ENCODE results near the gene SCAMP2. TPM values are rescaled to one million over a fixed set of nuclear protein-coding genes. Genes with fewer than 3 reads are reported as not detected.

SCAMP2 gene
- total and polyA plus RNA-seq, 4 experiments from 2014 or later, result 132 to 179 (median 145) TPM

DNA sequence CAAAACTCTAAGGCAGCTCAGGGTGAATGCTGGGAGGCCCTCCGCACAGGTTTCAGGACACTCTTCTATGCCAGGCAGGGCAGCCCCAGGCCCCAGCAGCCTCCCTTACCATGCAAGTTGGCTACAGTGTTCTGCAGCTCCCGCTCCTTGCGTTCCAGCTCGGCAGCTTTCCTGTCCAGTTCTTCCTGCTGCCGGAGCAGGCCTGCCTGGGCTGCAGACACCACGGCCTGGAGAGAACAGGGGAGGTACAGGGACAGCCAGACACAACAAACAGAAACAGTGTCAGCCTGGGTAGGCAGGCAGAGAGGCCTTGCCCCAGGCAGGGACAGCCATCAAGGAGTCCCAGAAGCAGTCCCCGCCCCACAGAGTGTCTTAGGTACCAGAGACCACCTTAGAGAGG is 21.2 kb downstream of the SCAMP2 start:
- Mint-ChIP-seq H3K36me3 (peaks cover 30 to 64% of the 10 kb centered on the region in 2 donors), H3K27ac (peak overlapping the region in 2 of 7 donors; percentile 24 to 57)

GRCh38 chr15:74850393-74850792 is 22.8 kb downstream of the SCAMP2 start:
- Mint-ChIP-seq H3K4me1 (peaks cover 8 to 17% (median 13%) of the 10 kb centered on the region in 4 donors), H3K4me3 (no peak overlapping the region), H3K27ac (peak overlapping the region in 3 of 7 donors; percentile 6 to 35 (median 24)), H3K27me3 (no peaks in the 10 kb centered on the region), H3K9me3 (no peaks in the 10 kb centered on the region), H3K36me3 (peaks cover 33 to 62% of the 10 kb centered on the region in 2 donors)
- no peak for DNase-seq
- Histone ChIP-seq H3K27ac (ENCODE audit: low read depth, low read length) (no peak overlapping the region), H3K4me3 (ENCODE audit: low read length in 2 of 2) (no peak overlapping the region), H3K4me1 (ENCODE audit: insufficient read depth, low read length) (peaks cover 10% of the 10 kb centered on the region), H3K27me3 (ENCODE audit: insufficient read depth, low read length) (no peaks in the 10 kb centered on the region), H3K9me3 (ENCODE audit: control insufficient read depth in 1 of 2, low read length in 2 of 2) (no peaks in the 10 kb centered on the region), H3K36me3 (ENCODE audit: insufficient read depth, low read length) (peaks cover 68% of the 10 kb centered on the region)
- ChIA-PET POLR2A (ENCODE audit: partially characterized antibody) (no interaction called here), CTCF (ENCODE audit: partially characterized antibody) (interaction anchor here (1.2 to 2.9 kb wide), 2 partner anchors 51 to 214 kb away, joined by 3 to 10 read pairs; no protein-coding TSS in a partner anchor)
- intact Hi-C loops (cut with micrococcal nuclease), result no loop called here

More for the DNA sequence above, 21.2 kb downstream of the SCAMP2 start:
- no peaks in the 10 kb centered on the region for H3K9me3 Mint-ChIP-seq
- no peak overlapping the region for H3K4me3 Mint-ChIP-seq
- H3K4me1 Mint-ChIP-seq, result peaks cover 4 to 14% (median 11%) of the 10 kb centered on the region in 4 donors
- ChIA-PET POLR2A (ENCODE audit: partially characterized antibody) (interaction anchor here (0.8 to 1.9 kb wide), 2 partner anchors 12 to 50 kb away, joined by 3 to 4 read pairs; no protein-coding TSS in a partner anchor), CTCF (ENCODE audit: partially characterized antibody) (interaction anchor here (0.9 to 2.9 kb wide), 2 partner anchors 50 to 217 kb away, joined by 3 to 10 read pairs; no protein-coding TSS in a partner anchor)
- intact Hi-C loops (cut with micrococcal nuclease), result no loop called here
- no peak for DNase-seq
- Histone ChIP-seq H3K4me3 (ENCODE audit: low read length in 2 of 2) (no peak overlapping the region), H3K9me3 (ENCODE audit: control insufficient read depth in 1 of 2, low read length in 2 of 2) (no peaks in the 10 kb centered on the region), H3K36me3 (ENCODE audit: insufficient read depth, low read length) (peaks cover 68% of the 10 kb centered on the region), H3K27me3 (ENCODE audit: insufficient read depth, low read length) (no peaks in the 10 kb centered on the region), H3K4me1 (ENCODE audit: insufficient read depth, low read length) (peaks cover 5% of the 10 kb centered on the region), H3K27ac (ENCODE audit: low read depth, low read length) (no peak overlapping the region)
- H3K27me3 Mint-ChIP-seq, result no peaks in the 10 kb centered on the region

GRCh38 chr15:74847432-74847831 is 25.7 kb downstream of the SCAMP2 start:
- Mint-ChIP-seq H3K27me3 (no peaks in the 10 kb centered on the region), H3K4me3 (no peak overlapping the region), H3K27ac (peak overlapping the region in 6 of 7 donors; percentile 35 to 68 (median 46)), H3K36me3 (peaks cover 32 to 59% of the 10 kb centered on the region in 2 donors), H3K9me3 (no peaks in the 10 kb centered on the region), H3K4me1 (peaks cover 23 to 40% (median 31%) of the 10 kb centered on the region in 4 donors)
- H3K27ac ChIP-seq (ENCODE audit: low read depth, low read length), result no peak overlapping the region
- no peaks in the 10 kb centered on the region for H3K27me3 ChIP-seq (ENCODE audit: insufficient read depth, low read length)
- ChIA-PET POLR2A (ENCODE audit: partially characterized antibody) (interaction anchor here (0.5 to 7.9 kb wide), 7 partner anchors 9 to 59 kb away, joined by 3 to 106 read pairs (median 6); partner anchors contain the start of genes FAM219B and SCAMP2), CTCF (ENCODE audit: partially characterized antibody) (interaction anchor here (1.3 to 1.7 kb wide), 3 partner anchors 22 to 76 kb away, joined by 4 to 9 read pairs (median 5); no protein-coding TSS in a partner anchor)
- no peak overlapping the region for H3K4me3 ChIP-seq (ENCODE audit: low read length in 2 of 2)
- DNase-seq, result no peak
- intact Hi-C loops (cut with micrococcal nuclease), result no loop called here
- no peaks in the 10 kb centered on the region for H3K9me3 ChIP-seq (ENCODE audit: control insufficient read depth in 1 of 2, low read length in 2 of 2)
- peaks cover 34% of the 10 kb centered on the region for H3K4me1 ChIP-seq (ENCODE audit: insufficient read depth, low read length)
- peaks cover 48% of the 10 kb centered on the region for H3K36me3 ChIP-seq (ENCODE audit: insufficient read depth, low read length)

GRCh38 chr15:74845581-74845980 is 27.6 kb downstream of the SCAMP2 start:
- ChIA-PET POLR2A (ENCODE audit: partially characterized antibody) (interaction anchor here (0.6 to 7.9 kb wide), 11 partner anchors 8 to 63 kb away, joined by 3 to 106 read pairs (median 16); partner anchors contain the start of genes CSK, FAM219B and SCAMP2), CTCF (ENCODE audit: partially characterized antibody) (interaction anchor here (0.9 to 7.3 kb wide), 9 partner anchors 13 to 109 kb away, joined by 3 to 136 read pairs (median 10); partner anchors contain the start of gene FAM219B)
- H3K27ac ChIP-seq (ENCODE audit: low read depth, low read length), result peak overlapping the region; percentile 77
- Mint-ChIP-seq H3K27ac (peak overlapping the region; percentile 72 to 95 (median 91)), H3K4me3 (peak overlapping the region; percentile 26 to 92 (median 76)), H3K27me3 (no peaks in the 10 kb centered on the region), H3K36me3 (peaks cover 23 to 49% of the 10 kb centered on the region in 2 donors), H3K4me1 (peaks cover 37 to 57% (median 46%) of the 10 kb centered on the region in 4 donors), H3K9me3 (no peaks in the 10 kb centered on the region)
- H3K9me3 ChIP-seq (ENCODE audit: control insufficient read depth in 1 of 2, low read length in 2 of 2), result no peaks in the 10 kb centered on the region
- H3K4me3 ChIP-seq (ENCODE audit: low read length in 2 of 2), result peak overlapping the region in 1 of 2 donors; percentile 49
- peaks cover 52% of the 10 kb centered on the region for H3K4me1 ChIP-seq (ENCODE audit: insufficient read depth, low read length)
- peak in 2 of 5 donors; percentile 28 to 30 for DNase-seq
- no peaks in the 10 kb centered on the region for H3K27me3 ChIP-seq (ENCODE audit: insufficient read depth, low read length)
- H3K36me3 ChIP-seq (ENCODE audit: insufficient read depth, low read length), result peaks cover 30% of the 10 kb centered on the region
- intact Hi-C loops (cut with micrococcal nuclease), result loop anchor here (1.0 kb wide), 3 partner anchors 28 to 61 kb away; partner anchors contain the start of genes FAM219B and SCAMP2

DNA sequence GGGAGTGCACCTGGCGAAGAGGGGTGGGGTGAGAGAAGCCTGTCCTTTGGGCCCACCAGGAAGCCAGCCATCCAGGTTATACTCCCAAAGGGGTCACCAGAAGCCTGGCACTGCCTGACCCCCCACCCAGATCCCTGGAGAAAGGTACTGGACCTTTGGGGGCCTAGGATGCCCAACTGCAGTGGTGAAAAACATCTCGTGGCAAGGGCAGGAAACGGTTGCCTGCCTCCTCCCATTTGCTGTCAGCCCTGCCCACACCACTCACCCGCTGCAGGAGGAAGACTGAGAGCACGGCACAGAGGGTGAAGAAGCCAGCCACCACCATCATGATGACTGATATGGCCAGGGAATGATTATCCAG is 28.0 kb downstream of the SCAMP2 start:
- peaks cover 52% of the 10 kb centered on the region for H3K4me1 ChIP-seq (ENCODE audit: insufficient read depth, low read length)

DNA sequence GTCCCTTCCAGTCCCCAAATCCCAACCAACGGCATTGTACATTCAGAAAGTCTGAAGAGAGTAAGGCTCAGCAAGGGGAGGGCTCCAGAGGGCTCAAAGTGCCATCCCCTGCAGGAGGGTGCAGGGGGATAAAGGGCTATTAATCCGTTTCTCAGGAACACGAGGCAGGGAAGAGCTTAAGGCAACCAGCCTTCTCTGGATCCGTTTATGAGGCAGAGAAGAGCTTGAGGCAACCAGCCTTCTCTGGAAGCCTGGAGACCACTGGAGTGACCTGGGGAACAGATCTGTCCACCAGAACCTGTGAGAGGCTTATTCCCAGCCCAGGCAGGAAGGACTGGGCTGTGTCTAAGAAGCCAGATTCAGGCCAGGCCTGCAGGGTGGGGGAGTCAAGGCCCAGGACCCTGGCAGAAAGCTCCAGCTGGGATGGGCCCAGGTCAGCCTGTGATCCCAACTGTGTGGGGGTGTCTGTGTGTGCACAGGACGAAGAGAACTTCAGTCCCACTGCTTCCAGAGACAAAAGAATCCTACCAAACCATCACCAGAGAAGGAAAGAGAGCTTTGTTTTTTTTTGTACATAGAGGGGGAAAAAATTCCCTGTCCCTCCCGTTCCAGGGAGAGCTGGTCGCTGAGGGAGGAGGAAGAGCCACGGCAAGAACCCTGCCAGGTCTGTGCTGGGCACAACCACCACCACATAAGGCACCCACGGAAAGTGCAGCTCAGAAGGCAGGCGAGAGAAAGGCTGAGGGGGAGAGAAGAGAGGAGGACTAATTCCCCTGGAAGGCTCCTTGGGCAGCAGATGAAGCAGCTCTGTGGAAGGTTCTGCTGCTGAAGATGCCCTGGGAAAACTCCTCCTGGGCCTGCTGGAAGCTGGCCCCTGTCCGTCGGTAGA is 28.6 kb downstream of the SCAMP2 start:
- H3K27ac ChIP-seq (ENCODE audit: low read depth, low read length), result peak overlapping the region; percentile 77
- CTCF ChIA-PET (ENCODE audit: partially characterized antibody), result interaction anchor here (0.6 to 7.3 kb wide), 24 partner anchors 10 to 302 kb away, joined by 3 to 136 read pairs (median 4); partner anchors contain the start of genes COX5A, FAM219B and MPI

More for the DNA sequence above, 28.0 kb downstream of the SCAMP2 start:
- H3K4me3 Mint-ChIP-seq, result peak overlapping the region; percentile 67 to 92 (median 76)
- Histone ChIP-seq H3K27me3 (ENCODE audit: insufficient read depth, low read length) (no peaks in the 10 kb centered on the region), H3K36me3 (ENCODE audit: insufficient read depth, low read length) (peaks cover 26% of the 10 kb centered on the region), H3K9me3 (ENCODE audit: control insufficient read depth in 1 of 2, low read length in 2 of 2) (no peaks in the 10 kb centered on the region), H3K27ac (ENCODE audit: low read depth, low read length) (peak overlapping the region; percentile 77), H3K4me3 (ENCODE audit: low read length in 2 of 2) (peak overlapping the region in 1 of 2 donors; percentile 49)
- POLR2A ChIA-PET (ENCODE audit: partially characterized antibody), result interaction anchor here (0.6 to 7.9 kb wide), 14 partner anchors 9 to 230 kb away, joined by 3 to 106 read pairs (median 13); partner anchors contain the start of genes CLK3, COX5A, CSK and FAM219B
- no peaks in the 10 kb centered on the region for H3K27me3 Mint-ChIP-seq
- H3K27ac Mint-ChIP-seq, result peak overlapping the region; percentile 72 to 95 (median 91)
- peak; percentile 51 to 68 (median 56) for DNase-seq
- intact Hi-C loops (cut with micrococcal nuclease), result loop anchor here (1.0 kb wide), 3 partner anchors 28 to 61 kb away; partner anchors contain the start of genes FAM219B and SCAMP2
- peaks cover 37 to 57% (median 46%) of the 10 kb centered on the region in 4 donors for H3K4me1 Mint-ChIP-seq
- CTCF ChIA-PET (ENCODE audit: partially characterized antibody), result interaction anchor here (0.6 to 7.3 kb wide), 20 partner anchors 9 to 303 kb away, joined by 3 to 136 read pairs (median 4); partner anchors contain the start of genes COX5A and FAM219B
- no peaks in the 10 kb centered on the region for H3K9me3 Mint-ChIP-seq
- H3K36me3 Mint-ChIP-seq, result peaks cover 23 to 47% of the 10 kb centered on the region in 2 donors

More for the DNA sequence above, 28.6 kb downstream of the SCAMP2 start:
- Mint-ChIP-seq H3K27me3 (no peaks in the 10 kb centered on the region), H3K4me3 (peak overlapping the region; percentile 67 to 92 (median 76)), H3K36me3 (peaks cover 20 to 42% of the 10 kb centered on the region in 2 donors), H3K9me3 (no peaks in the 10 kb centered on the region), H3K27ac (peak overlapping the region; percentile 72 to 95 (median 91)), H3K4me1 (peaks cover 37 to 57% (median 46%) of the 10 kb centered on the region in 4 donors)
- no peak for DNase-seq
- Histone ChIP-seq H3K36me3 (ENCODE audit: insufficient read depth, low read length) (peaks cover 20% of the 10 kb centered on the region), H3K4me1 (ENCODE audit: insufficient read depth, low read length) (peaks cover 52% of the 10 kb centered on the region), H3K9me3 (ENCODE audit: control insufficient read depth in 1 of 2, low read length in 2 of 2) (no peaks in the 10 kb centered on the region), H3K4me3 (ENCODE audit: low read length in 2 of 2) (peak overlapping the region in 1 of 2 donors; percentile 49), H3K27me3 (ENCODE audit: insufficient read depth, low read length) (no peaks in the 10 kb centered on the region)
- POLR2A ChIA-PET (ENCODE audit: partially characterized antibody), result interaction anchor here (0.6 to 7.9 kb wide), 18 partner anchors 9 to 229 kb away, joined by 3 to 106 read pairs (median 8); partner anchors contain the start of genes CLK3, COX5A, CSK and FAM219B
- intact Hi-C loops (cut with micrococcal nuclease), result loop anchor here (1.0 to 5.0 kb wide), 4 partner anchors 29 to 212 kb away; partner anchors contain the start of genes FAM219B and SCAMP2
